Central memory CD4-positive, alpha-beta T cell (primary cell): ENCODE data around the gene NABP1.

Experiments used
- DNase-seq: peaks from one replicate; pipeline ENCODE4 v3.0.0; 2022

Gene NABP1

DNA sequence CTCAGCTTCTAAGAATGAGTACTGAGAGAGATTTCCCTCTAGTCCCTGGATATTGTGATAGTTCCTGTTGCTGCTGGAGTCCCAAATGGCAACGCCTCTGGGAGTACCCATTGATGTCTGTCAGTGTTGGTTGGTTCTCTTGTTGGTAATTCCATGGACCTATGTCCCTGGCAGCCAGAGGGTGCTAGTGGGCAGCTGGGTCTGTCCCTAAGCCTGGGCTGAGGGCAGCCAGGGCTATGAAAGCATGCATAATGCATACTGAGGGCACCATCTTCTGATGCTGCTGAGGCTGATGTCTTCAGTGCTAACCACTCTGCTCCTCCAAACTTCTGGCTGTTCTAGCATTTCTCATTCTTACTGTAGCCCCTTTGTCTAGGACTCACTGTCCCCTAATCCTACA is 35.9 kb downstream of the NABP1 start:
- DNase-seq = no peak

- DNase-seq = no peak
These were observed 37.0 kb downstream of the NABP1 start for GRCh38 chr2:191714925-191715324.

DNA sequence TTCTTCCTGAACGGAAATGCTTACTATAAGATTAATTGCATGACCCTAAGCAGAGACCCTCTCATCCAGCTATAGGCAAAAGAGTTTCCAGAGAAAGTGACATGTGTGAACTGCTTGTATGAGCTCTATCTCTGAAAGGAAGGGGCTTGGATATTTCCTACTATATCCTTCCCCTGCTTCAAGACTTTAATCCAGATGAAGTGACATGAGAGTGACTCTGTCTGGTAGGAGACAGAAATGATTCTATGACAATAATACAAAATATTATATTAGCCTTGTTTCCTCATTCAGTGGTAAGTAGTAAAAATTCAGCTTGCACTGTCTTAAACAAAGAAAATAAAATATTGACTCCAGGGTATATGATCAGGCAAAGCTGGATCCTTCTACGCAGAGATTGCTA is 37.5 kb downstream of the NABP1 start:
- no peak for DNase-seq

DNA sequence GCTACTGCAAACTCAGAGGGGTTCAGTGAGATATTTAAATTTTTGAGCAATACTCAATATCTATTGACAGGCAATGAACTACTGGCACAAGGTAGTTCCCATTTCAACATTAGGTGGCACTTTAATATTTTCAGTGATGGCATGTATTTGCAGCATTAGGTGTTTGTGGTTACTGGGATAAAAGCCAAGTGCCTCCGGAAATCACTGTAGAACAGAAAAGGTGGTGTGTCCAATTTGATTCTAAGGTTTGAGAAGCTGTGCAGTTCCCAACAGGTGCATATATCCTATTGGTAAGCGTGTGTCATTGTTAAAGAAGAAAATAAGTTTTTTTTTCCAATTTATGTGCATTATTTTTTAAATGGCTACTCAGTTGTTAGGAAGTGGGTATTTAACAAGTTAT is 41.3 kb downstream of the NABP1 start:
- no peak for DNase-seq

- DNase-seq = no peak
These were observed 42.0 kb downstream of the NABP1 start for GRCh38 chr2:191719938-191720337.

- DNase-seq = no peak
These were observed 43.4 kb downstream of the NABP1 start for GRCh38 chr2:191721331-191721730.

DNA sequence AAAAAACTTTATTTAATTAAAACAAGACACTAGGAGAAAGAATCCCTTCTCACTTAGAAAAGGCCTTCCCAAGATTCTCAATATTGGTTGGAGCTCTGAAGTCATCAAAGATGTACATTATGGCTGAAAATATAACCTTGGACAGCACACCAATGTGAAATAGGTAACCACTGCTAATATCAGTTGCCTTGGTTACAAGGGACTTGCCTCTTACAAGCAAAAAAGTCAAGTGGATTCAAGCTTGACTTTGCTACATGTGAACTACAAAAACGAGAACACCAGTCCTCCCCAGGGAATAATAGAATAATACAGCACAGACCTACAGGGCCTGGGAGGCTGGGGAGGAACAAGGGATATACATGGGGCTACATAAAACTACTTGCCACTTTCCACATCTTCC is 46.1 kb downstream of the NABP1 start:
- DNase-seq = no peak

- no peak for DNase-seq
These were observed 51.1 kb downstream of the NABP1 start for GRCh38 chr2:191728750-191729624.

DNA sequence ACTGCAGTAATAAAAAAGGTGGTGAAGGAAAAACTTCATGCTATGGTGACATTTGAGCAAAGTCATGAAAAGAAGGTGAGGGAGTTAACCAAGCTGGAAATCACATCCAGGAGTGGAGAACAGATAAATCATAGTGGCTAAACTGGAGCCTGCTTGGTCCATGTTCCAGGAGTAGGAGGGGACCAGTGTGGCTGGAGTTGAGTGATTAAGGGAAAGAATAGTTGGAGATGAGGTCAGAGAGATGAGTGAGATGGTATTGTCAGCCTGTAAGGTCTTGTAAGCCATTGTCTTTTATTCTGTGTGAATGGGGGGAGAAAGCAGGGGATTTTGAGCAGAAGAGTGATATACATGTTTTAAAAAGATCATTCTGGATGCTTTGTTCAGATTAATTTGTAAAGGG is 52.3 kb downstream of the NABP1 start:
- no peak for DNase-seq
